GM19463 (cell line): ENCODE measurements around the gene RASGRF2.
"Not testable (repeated sequence)": the region's sequence is repeated elsewhere in the genome, so short reads cannot be mapped to it uniquely, and the experiment has no call there.

Source experiments
- ATAC-seq: cut with Tn5 transposase; IDR thresholded peaks from one replicate; pipeline ENCODE4 v1.9.1; 2021; ENCODE audit warnings: mild to moderate bottlenecking, moderate library complexity; ENCODE audit not compliant: unreplicated experiment

Gene RASGRF2

GRCh38 chr5:81234299-81234698 lies 274.1 kb downstream of the RASGRF2 start:
- no peak for ATAC-seq

- ATAC-seq, result no peak
These were observed 274.6 kb downstream of the RASGRF2 start for GRCh38 chr5:81234801-81235200.

- no peak for ATAC-seq
These were observed 275.3 kb downstream of the RASGRF2 start for GRCh38 chr5:81235287-81236072.

- ATAC-seq, result no peak
These were observed 278.3 kb downstream of the RASGRF2 start for GRCh38 chr5:81238460-81238859.

GRCh38 chr5:81239613-81240012 lies 279.4 kb downstream of the RASGRF2 start:
- ATAC-seq, result no peak

GRCh38 chr5:81241001-81241400 lies 280.8 kb downstream of the RASGRF2 start:
- ATAC-seq, result no peak

GRCh38 chr5:81241961-81242648 lies 281.9 kb downstream of the RASGRF2 start:
- ATAC-seq, result no peak

GRCh38 chr5:81242906-81243436 lies 282.8 kb downstream of the RASGRF2 start:
- peak; percentile 64 for ATAC-seq

GRCh38 chr5:81244451-81244850 lies 284.3 kb downstream of the RASGRF2 start:
- no peak for ATAC-seq

GRCh38 chr5:81245871-81246235 lies 285.7 kb downstream of the RASGRF2 start:
- ATAC-seq, result no peak

- ATAC-seq, result no peak
These were observed 286.5 kb downstream of the RASGRF2 start for GRCh38 chr5:81246697-81247096.

- ATAC-seq, result no peak
These were observed 287.3 kb downstream of the RASGRF2 start for GRCh38 chr5:81247441-81247972.

GRCh38 chr5:81249240-81249639 lies 289.1 kb downstream of the RASGRF2 start:
- ATAC-seq, result no peak

GRCh38 chr5:81250004-81250403 lies 289.8 kb downstream of the RASGRF2 start:
- no peak for ATAC-seq

- no peak for ATAC-seq
These were observed 291.8 kb downstream of the RASGRF2 start for GRCh38 chr5:81251922-81252321.

GRCh38 chr5:81252904-81253303 lies 292.7 kb downstream of the RASGRF2 start:
- no peak for ATAC-seq

GRCh38 chr5:81253875-81254274 lies 293.7 kb downstream of the RASGRF2 start:
- ATAC-seq, result no peak

- ATAC-seq, result no peak
These were observed 294.9 kb downstream of the RASGRF2 start for GRCh38 chr5:81254886-81255559.

GRCh38 chr5:81256766-81257165 lies 296.6 kb downstream of the RASGRF2 start:
- no peak for ATAC-seq

GRCh38 chr5:81262796-81263195 lies 302.6 kb downstream of the RASGRF2 start:
- not testable (repeated sequence) for ATAC-seq

- no peak for ATAC-seq
These were observed 304.9 kb downstream of the RASGRF2 start for GRCh38 chr5:81265101-81265500.
